ENCODE results near the gene SEL1L3. TPM values are rescaled to one million over a fixed set of nuclear protein-coding genes. Genes with fewer than 3 reads are reported as not detected.

Gene SEL1L3
- total RNA-seq, 1 experiment from 2014 or later = 28.1 TPM

DNA sequence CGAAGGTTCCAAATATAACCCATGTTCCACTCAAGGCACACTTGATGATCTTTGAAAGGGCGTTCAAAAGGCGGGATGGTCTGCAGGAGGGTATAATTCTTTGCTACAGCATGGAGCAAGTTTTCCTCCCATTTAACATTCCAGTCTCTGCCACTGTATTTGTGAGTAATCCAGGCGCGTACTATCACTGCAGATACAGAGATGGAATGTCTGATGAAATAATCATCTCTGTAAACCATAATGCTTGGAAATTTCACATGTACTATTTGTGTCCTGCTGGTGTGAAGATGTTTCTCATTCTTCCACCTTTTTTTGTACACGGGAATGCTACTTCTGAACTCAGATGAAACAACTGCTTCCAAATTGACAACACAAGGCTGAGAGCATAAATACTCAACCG lies 15.5 kb downstream of the SEL1L3 start:
- H3K4me3 Mint-ChIP-seq (ENCODE audit: unreplicated experiment) = no peak overlapping the region
- BruUV-seq (replicated peaks) = TSS peak; percentile 42
- H3K27me3 Mint-ChIP-seq (ENCODE audit: insufficient read depth, unreplicated experiment) = no peaks in the 10 kb centered on the region
- ChIA-PET POLR2A (no interaction called here), CTCF (no interaction called here)
- no peak for DNase-seq (ENCODE audit: unreplicated experiment)
- H3K36me3 Mint-ChIP-seq (ENCODE audit: insufficient read depth, unreplicated experiment) = peaks cover 12% of the 10 kb centered on the region
- intact Hi-C loops (cut with micrococcal nuclease) = no loop called here
- TF ChIP-seq, protein P1, sequence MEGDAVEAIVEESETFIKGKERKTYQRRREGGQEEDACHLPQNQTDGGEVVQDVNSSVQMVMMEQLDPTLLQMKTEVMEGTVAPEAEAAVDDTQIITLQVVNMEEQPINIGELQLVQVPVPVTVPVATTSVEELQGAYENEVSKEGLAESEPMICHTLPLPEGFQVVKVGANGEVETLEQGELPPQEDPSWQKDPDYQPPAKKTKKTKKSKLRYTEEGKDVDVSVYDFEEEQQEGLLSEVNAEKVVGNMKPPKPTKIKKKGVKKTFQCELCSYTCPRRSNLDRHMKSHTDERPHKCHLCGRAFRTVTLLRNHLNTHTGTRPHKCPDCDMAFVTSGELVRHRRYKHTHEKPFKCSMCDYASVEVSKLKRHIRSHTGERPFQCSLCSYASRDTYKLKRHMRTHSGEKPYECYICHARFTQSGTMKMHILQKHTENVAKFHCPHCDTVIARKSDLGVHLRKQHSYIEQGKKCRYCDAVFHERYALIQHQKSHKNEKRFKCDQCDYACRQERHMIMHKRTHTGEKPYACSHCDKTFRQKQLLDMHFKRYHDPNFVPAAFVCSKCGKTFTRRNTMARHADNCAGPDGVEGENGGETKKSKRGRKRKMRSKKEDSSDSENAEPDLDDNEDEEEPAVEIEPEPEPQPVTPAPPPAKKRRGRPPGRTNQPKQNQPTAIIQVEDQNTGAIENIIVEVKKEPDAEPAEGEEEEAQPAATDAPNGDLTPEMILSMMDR (IDR thresholded peaks at IDR 0.05; ENCODE audit: unreplicated experiment) = no peak
- H3K27ac Mint-ChIP-seq (ENCODE audit: low read depth, unreplicated experiment) = no peak overlapping the region
- no peaks in the 10 kb centered on the region for H3K9me3 Mint-ChIP-seq (ENCODE audit: unreplicated experiment)
- H3K4me1 Mint-ChIP-seq (ENCODE audit: insufficient read depth, unreplicated experiment) = peaks cover 12% of the 10 kb centered on the region

DNA sequence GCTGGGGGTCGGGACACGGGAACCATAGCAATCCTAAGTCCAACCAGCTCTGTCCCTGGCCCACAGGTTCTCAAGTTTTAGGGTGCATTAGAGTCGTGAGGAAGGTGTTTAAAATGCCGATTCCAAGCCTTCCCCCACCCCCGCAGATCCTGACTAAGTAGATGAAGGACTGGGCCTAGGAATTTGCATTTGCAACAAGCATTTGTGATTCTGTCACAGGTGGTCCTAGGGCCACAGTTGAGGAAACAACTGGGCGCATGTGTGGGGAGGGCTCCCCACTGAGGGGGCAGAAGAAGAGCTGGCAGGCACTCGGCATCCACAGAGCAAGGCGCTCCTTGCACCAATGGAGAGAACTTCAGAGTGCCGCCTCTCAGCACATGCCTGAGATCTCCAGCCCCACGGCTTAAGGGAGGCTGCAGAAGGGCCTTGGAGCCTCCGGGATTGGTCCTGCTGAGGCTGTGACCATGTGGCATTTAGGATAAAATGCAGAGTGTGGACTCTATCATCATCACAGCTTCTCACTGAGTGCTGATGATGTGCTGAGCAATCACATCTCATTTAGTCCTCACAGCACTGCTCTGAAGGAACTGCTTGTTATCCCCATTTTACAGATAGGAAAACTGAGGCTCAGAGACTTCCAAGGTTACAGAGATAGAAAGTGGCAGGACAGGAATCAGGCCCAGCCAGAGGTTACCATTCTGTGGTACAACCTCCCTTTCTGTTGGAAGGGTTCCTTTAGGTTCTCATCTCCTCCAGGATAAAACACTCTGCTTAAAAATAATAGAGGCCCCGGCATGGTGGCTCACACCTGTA lies 16.7 kb downstream of the SEL1L3 start:
- intact Hi-C loops (cut with micrococcal nuclease) = no loop called here
- TF ChIP-seq, protein P1 (IDR thresholded peaks at IDR 0.05; ENCODE audit: unreplicated experiment) = no peak
- ChIA-PET POLR2A (interaction anchor here (1.1 kb wide), 1 partner anchor 16 kb away, joined by 3 read pairs; no protein-coding TSS in a partner anchor), CTCF (interaction anchor here (0.8 to 1.1 kb wide), 2 partner anchors 9 to 309 kb away, joined by 3 read pairs; no protein-coding TSS in a partner anchor)
- BruUV-seq (replicated peaks) = no TSS peak
- no peak for DNase-seq (ENCODE audit: unreplicated experiment)
- Mint-ChIP-seq H3K4me1 (ENCODE audit: insufficient read depth, unreplicated experiment) (peaks cover 12% of the 10 kb centered on the region), H3K36me3 (ENCODE audit: insufficient read depth, unreplicated experiment) (peaks cover 12% of the 10 kb centered on the region), H3K27ac (ENCODE audit: low read depth, unreplicated experiment) (no peak overlapping the region), H3K4me3 (ENCODE audit: unreplicated experiment) (no peak overlapping the region), H3K9me3 (ENCODE audit: unreplicated experiment) (no peaks in the 10 kb centered on the region), H3K27me3 (ENCODE audit: insufficient read depth, unreplicated experiment) (no peaks in the 10 kb centered on the region)

GRCh38 chr4:25844961-25845712 lies 17.7 kb downstream of the SEL1L3 start:
- intact Hi-C loops (cut with micrococcal nuclease) = no loop called here
- no peak for DNase-seq (ENCODE audit: unreplicated experiment)
- no TSS peak for BruUV-seq (replicated peaks)
- CTCF ChIA-PET = interaction anchor here (0.8 to 1.1 kb wide), 2 partner anchors 10 to 310 kb away, joined by 3 read pairs; no protein-coding TSS in a partner anchor
- Mint-ChIP-seq H3K36me3 (ENCODE audit: insufficient read depth, unreplicated experiment) (peaks cover 12% of the 10 kb centered on the region), H3K27me3 (ENCODE audit: insufficient read depth, unreplicated experiment) (no peaks in the 10 kb centered on the region), H3K4me3 (ENCODE audit: unreplicated experiment) (no peak overlapping the region), H3K9me3 (ENCODE audit: unreplicated experiment) (no peaks in the 10 kb centered on the region), H3K27ac (ENCODE audit: low read depth, unreplicated experiment) (no peak overlapping the region), H3K4me1 (ENCODE audit: insufficient read depth, unreplicated experiment) (peaks cover 12% of the 10 kb centered on the region)
- POLR2A ChIA-PET = interaction anchor here (1.1 kb wide), 1 partner anchor 17 kb away, joined by 3 read pairs; no protein-coding TSS in a partner anchor
- TF ChIP-seq, protein P1 (IDR thresholded peaks at IDR 0.05; ENCODE audit: unreplicated experiment) = no peak
